IPS-18c (cell line): ENCODE results near the gene LDHD.

ENCODE experiments used
- H3K4me3 ChIP-seq: 2 replicates; pipeline ENCODE4 v1.7.0; 2013; ENCODE audit warnings: low read depth, mild to moderate bottlenecking, low read length, moderate library complexity; ENCODE audit not compliant: insufficient read depth
- H3K9me3 ChIP-seq: one replicate; pipeline ENCODE4 v1.6.1; 2013; ENCODE audit warnings: mild to moderate bottlenecking, low read length, moderate library complexity; ENCODE audit not compliant: control insufficient read depth, insufficient read depth

LDHD gene

GRCh38 chr16:75120253-75120652 lies 3.7 kb upstream of the LDHD start:
- H3K4me3 ChIP-seq = no peak overlapping the region
- H3K9me3 ChIP-seq = peaks cover 6% of the 10 kb centered on the region

DNA sequence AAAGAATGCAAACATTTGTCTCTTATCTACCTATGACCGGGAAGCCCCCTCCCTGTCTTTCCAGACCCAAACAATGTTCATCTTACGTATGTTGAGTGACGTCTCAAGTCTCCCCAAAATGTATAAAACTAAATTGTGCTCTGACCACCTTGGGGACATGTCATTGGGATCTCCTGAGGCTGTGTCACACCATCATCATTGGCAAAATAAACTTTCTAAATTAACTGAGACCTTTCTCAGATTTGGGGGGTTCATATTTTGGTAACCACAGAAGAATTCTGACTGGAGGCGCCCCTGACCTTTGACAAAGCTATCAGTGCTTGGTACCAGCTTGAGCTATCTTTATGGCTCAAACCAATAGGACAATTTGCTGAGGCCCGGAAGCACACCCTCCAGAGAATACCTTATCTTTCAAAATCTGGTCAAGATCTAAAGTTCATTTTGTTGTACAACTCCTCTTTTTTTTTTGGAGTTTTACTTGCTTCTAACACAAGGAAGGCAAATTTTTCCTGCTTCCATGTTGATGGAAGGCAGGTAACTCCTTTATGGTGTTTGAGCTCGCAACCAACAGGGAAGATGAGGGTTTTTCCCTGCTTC lies 2.5 kb upstream of the LDHD start:
- Histone ChIP-seq H3K9me3 (peaks cover 6% of the 10 kb centered on the region), H3K4me3 (no peak overlapping the region)

- Histone ChIP-seq H3K9me3 (peaks cover 2% of the 10 kb centered on the region), H3K4me3 (no peak overlapping the region)
These were observed 298 bp upstream of the LDHD start for GRCh38 chr16:75116911-75117245.

DNA sequence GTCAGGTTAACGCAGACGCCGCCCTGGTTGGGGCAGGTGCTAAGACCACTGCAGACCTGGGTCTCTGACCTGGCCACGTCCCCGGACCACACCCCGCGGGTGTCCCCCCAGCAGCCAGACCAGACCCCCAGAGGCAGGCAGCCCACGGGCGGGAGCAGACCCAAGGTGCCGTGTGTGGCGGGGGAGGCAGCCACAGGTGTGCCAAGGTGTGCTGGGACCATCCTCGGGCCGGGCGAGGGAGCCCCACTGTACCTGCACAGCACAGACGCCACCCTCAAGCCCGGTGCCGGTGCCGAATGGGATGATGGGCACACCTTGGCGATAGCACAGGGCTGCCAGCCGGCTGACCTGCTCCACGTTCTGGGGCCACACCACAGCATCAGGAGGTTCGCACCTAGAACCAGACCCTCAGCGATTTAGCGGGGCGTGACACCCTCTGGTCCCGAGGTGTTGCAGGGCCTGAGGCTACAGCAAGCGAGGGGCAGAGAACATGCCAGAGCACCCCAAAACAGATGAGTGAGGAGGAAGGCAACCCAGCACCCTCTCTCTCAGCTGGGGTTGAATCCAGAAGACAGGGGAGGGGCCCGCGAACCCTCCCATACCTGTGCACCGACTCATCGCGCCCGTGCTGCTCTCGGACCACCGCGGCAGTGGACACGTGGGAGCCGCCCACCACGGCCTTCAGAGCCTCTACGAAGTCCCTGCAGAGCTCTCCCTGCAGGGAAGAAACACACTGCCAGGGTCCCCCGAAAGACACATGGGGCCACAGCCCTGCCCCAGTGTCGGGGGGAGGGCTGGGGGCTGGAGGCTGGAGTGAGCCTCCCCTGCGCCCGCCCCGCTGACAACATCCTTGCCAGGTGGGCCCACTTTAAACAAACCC lies 1.4 kb downstream of the LDHD start:
- Histone ChIP-seq H3K9me3 (no peaks in the 10 kb centered on the region), H3K4me3 (no peak overlapping the region; the same call in 1 of the 2 replicates)

GRCh38 chr16:75114179-75114945 lies 2.2 kb downstream of the LDHD start:
- Histone ChIP-seq H3K9me3 (no peaks in the 10 kb centered on the region), H3K4me3 (no peak overlapping the region)

DNA sequence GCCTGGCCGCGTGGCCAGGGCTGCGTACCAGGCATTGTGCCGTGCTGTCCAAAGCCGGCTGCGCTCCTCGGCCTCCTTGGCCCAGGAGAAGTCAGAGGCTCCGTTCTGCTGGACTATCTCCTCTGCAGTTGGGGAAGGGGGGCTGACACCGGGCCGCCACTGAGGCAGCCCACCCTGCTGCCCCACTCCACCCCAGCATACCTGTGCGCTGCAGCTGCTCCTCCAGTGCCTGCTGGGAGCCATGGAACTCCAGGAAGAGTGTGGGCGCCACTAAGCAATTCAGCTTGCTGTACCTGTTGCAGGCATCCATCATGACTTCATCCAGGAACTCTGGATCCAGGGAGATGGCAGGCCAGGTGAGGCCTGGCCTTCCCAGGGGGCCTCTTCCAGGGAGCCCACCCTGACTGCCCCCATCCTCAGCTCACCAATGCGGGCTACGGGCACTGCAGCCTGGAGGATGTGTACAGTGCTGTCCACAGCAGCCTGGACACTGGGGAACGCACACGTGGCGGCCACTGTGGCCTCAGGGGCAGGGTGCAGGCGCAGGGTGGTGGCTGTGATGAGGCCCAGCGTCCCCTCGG lies 2.9 kb downstream of the LDHD start:
- no peak overlapping the region for H3K4me3 ChIP-seq
- no peaks in the 10 kb centered on the region for H3K9me3 ChIP-seq

- H3K9me3 ChIP-seq = no peaks in the 10 kb centered on the region
- no peak overlapping the region for H3K4me3 ChIP-seq
These were observed 3.7 kb downstream of the LDHD start for GRCh38 chr16:75112734-75113491.

- Histone ChIP-seq H3K9me3 (no peaks in the 10 kb centered on the region), H3K4me3 (no peak overlapping the region)
These were observed 4.4 kb downstream of the LDHD start for GRCh38 chr16:75111961-75112733.

- Histone ChIP-seq H3K4me3 (no peak overlapping the region), H3K9me3 (no peaks in the 10 kb centered on the region)
These were observed 5.1 kb downstream of the LDHD start for GRCh38 chr16:75111514-75111940.

DNA sequence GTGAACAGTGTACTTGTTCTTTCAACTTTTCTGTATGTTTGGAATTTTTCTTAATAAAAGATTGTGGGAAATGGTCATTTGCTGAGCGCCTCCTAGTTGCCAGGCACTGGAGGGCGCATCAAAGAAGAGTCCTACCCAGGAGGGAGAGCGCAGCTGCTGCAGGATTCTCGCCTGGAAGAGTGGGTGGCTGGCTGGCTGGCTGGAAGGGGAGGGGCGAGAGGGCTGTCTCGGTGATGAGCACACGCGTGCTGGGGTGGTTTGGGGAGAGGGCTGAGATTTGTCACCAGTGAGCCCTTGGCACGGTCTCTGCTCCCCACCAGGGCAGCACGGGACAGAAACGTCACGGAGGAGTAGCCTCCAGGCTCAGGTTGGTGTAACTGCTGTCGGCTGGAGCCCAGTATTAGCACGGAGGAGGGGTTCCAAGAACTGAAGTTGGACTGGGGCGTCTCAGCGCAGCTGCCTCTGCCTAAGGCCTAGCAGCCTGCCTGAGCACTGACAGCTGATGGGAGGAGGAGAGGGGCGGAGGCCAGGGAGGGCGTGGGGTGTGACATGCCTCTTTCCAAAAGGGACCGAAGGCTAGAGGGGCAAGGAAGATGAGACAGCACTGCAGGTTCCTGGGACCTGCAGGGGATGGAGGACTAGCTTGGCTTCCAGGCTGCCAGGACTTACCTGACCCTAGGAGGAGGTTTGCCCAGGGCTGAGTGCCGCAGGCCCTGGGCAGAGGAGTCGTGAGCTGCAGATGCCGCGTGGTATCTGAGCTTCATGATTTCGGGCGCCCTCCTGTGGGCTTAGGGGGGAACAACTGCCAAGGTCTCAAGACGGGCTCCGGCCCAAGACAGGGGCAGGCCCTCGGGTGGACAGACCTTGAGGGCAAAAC lies 5.7 kb downstream of the LDHD start:
- H3K4me3 ChIP-seq = no peak overlapping the region; the same call in 1 of the 2 replicates
- H3K9me3 ChIP-seq = no peaks in the 10 kb centered on the region

- H3K4me3 ChIP-seq = no peak overlapping the region
- H3K9me3 ChIP-seq = no peaks in the 10 kb centered on the region
These were observed 6.8 kb downstream of the LDHD start for GRCh38 chr16:75109732-75110243.

- H3K4me3 ChIP-seq = no peak overlapping the region
- H3K9me3 ChIP-seq = no peaks in the 10 kb centered on the region
These were observed 7.5 kb downstream of the LDHD start for GRCh38 chr16:75108792-75109731.

- Histone ChIP-seq H3K9me3 (no peaks in the 10 kb centered on the region), H3K4me3 (no peak overlapping the region)
These were observed 9.1 kb downstream of the LDHD start for GRCh38 chr16:75107505-75107904.
